ENCODE results near the gene AAMP.
"Not testable (repeated sequence)": the region's sequence is repeated elsewhere in the genome, so short reads cannot be mapped to it uniquely, and the experiment has no call there.

Gene AAMP

DNA sequence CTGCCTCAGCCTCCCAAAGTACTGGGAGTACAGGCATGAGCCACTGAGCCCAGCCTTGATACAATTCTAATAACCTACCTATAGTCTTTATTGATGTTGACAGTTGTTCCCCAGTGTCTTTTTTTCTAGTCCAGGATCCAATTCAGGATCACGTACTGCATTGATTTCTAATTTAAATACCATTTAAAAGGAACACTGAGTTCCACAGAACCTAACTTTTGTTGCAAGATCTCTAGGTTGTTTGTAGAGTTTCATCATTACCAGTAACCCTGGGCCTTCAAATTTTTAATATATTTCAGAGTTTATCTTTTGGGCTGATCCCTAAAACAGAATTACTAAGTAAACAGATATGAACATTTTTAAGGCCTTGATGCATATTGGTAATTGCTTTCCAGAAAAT is 43.4 kb upstream of the AAMP start:
- CTCF ChIA-PET = no interaction called here
- DNase-seq (ENCODE audit: extremely low spot score) = no peak
- POLR2A ChIA-PET = no interaction called here
- TF ChIP-seq NFRKB (IDR thresholded peaks at IDR 0.05) (no peak), FOXK2 (IDR thresholded peaks at IDR 0.05) (no peak), HDGF (IDR thresholded peaks at IDR 0.05; ENCODE audit: borderline replicate concordance) (no peak), ARNT (IDR thresholded peaks at IDR 0.05) (no peak), TARDBP (IDR thresholded peaks at IDR 0.05) (no peak), SP1 (IDR thresholded peaks at IDR 0.05) (no peak), BHLHE40 (IDR thresholded peaks at IDR 0.05; ENCODE audit: borderline replicate concordance) (no peak), FOXM1 (IDR thresholded peaks at IDR 0.05; ENCODE audit: borderline replicate concordance) (no peak), ELF4 (IDR thresholded peaks at IDR 0.05) (no peak), FOXA1 (IDR thresholded peaks at IDR 0.05) (no peak), SUZ12 (IDR thresholded peaks at IDR 0.05) (no peak), ZNF384 (IDR thresholded peaks at IDR 0.05) (no peak), CTBP1 (IDR thresholded peaks at IDR 0.05; ENCODE audit: borderline replicate concordance) (no peak)
- TF ChIP-seq, protein P1, sequence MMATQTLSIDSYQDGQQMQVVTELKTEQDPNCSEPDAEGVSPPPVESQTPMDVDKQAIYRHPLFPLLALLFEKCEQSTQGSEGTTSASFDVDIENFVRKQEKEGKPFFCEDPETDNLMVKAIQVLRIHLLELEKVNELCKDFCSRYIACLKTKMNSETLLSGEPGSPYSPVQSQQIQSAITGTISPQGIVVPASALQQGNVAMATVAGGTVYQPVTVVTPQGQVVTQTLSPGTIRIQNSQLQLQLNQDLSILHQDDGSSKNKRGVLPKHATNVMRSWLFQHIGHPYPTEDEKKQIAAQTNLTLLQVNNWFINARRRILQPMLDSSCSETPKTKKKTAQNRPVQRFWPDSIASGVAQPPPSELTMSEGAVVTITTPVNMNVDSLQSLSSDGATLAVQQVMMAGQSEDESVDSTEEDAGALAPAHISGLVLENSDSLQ (IDR thresholded peaks at IDR 0.05) = no peak

DNA sequence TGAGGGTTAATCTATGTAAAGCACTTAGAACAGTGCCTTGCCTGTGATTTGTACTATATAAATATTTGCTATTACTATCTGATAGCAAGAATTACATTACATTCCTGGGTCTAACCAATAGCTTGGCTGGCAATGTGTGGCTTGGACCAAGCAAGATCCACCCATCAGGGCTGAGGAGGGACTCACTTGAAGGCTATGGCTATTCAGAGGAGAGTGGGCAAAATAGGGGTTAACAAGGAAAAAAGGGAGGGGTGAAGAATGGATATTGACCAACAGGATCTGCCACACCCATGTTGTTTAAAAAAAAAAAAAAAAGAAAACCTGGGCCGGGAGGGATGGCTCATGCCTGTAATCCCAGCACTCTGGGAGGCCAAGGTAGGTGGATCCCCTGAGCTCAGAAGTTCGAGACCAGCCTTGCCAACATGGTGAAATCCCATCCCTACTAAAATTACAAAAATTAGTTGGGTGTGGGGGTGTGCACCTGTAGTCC is 42.4 kb upstream of the AAMP start:
- DNase-seq (ENCODE audit: extremely low spot score) = no peak
- ChIA-PET CTCF (interaction anchor here (0.7 to 1.0 kb wide), 2 partner anchors 11 to 22 kb away, joined by 4 to 6 read pairs; no protein-coding TSS in a partner anchor), POLR2A (no interaction called here)
- TF ChIP-seq ELF4 (IDR thresholded peaks at IDR 0.05) = no peak

DNA sequence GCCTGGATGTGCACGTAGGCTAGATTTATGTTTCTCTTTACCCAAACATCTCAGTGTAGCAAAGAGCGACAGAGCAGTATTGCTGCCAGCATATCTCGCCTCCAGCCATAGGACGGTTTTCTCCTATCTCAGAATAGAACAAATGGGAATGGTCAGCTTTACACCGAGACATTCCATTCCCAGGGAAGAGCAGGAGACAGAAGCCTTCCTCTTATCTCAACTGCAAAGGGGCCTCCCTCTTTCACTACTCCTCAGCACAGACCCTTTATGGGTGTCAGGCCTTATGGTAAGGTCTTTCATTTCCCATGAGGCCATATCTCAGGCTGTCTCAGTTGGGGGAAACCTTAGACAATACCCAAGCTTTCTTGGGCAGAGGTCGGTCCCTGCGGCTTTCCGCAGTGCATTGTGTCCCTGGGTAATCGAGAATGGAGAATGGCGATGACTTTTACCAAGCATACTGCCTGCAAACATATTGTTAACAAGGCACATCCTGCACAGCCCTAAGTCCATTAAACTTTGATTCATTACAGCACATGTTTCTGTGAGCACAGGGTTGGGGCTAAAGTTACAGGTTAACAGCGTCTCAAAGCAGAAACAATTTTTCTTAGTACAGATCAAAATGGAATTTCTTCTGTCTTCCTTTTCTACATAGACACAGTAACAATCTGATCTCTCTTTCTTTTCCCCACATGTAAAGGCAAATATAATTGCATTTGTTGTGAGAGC is 41.8 kb upstream of the AAMP start:
- POLR2A ChIA-PET; DNase-seq (ENCODE audit: extremely low spot score): not testable (repeated sequence)
- CTCF ChIA-PET = interaction anchor here (1.0 kb wide), 1 partner anchor 10 kb away, joined by 4 read pairs; no protein-coding TSS in a partner anchor

DNA sequence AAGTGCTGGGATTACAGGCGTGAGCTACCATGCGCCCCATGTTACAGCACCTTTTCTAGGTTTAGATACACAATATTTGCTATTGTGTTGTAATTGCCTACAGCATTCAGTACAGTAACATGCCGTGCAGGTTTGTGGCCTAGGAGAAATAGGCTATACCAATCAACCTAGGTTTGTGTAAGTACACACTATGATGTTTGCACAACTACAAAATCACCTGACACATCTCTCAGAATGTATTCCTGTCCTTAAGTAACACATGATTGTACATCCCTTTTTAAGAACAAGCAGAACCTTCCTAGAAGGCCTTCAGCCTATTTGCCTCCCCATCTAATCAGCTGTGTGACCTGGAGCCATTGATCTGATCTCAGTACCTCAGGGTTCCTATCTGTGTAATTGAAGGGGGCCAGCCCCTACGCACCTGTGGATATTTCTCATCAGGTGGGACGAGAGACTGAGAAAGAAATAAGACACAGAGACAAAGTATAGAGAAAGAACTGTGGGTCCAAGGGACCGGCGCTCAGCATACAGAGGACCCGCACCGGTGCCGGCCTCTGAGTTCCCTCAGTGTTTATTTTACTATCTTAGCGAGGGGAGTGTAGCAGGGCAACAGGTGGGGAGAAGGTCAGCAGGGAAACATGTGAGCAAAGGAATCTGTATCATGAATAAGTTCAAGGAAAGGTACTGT is 41.1 kb upstream of the AAMP start:
- ChIA-PET CTCF (no interaction called here), POLR2A (no interaction called here)
- TF ChIP-seq FOXA1 (IDR thresholded peaks at IDR 0.05) (no peak), ZNF384 (IDR thresholded peaks at IDR 0.05) (no peak), TARDBP (IDR thresholded peaks at IDR 0.05) (no peak), FOXK2 (IDR thresholded peaks at IDR 0.05) (no peak), SP1 (IDR thresholded peaks at IDR 0.05) (no peak)
- DNase-seq (ENCODE audit: extremely low spot score) = no peak

DNA sequence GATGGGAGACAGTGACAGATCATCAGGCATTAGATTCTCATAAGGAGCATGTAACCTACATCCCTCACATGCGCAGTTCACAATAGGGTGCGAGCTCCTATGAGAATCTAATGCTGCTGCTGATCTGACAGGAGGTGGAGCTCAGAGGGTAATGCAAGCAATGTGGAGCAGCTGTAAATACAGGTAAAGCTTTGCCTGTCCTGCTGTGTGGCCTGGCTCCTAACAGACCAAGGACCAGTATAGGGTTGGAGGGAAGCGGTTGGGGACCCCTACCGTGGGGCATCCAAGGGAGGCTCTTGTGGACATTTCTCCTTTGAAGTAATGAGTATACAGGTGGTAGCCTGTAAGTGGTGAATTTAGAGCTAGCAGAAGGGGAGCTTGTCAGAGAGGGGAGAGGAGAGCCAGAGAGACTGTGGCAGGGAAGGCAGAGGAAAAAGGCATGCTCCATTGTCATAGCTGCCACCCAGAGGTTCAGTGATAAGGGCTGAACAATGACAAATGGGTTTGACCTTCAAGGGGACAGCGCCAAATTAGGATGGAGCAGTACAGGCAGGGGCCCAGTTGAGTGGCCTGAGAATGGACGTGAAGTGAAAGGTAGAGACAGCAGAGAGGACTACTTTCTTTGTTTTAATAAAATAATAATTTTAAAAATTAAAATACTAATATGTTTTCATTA is 37.6 kb upstream of the AAMP start:
- TF ChIP-seq SP1 (IDR thresholded peaks at IDR 0.05) = no peak
- DNase-seq (ENCODE audit: extremely low spot score) = no peak
- CTCF ChIA-PET = interaction anchor here (0.5 to 1.3 kb wide), 3 partner anchors 12 to 15 kb away, joined by 4 to 7 read pairs (median 7); partner anchors contain the start of gene TMBIM1
- POLR2A ChIA-PET = interaction anchor here (1.2 to 1.3 kb wide), 2 partner anchors 15 to 20 kb away, joined by 5 to 6 read pairs; no protein-coding TSS in a partner anchor

DNA sequence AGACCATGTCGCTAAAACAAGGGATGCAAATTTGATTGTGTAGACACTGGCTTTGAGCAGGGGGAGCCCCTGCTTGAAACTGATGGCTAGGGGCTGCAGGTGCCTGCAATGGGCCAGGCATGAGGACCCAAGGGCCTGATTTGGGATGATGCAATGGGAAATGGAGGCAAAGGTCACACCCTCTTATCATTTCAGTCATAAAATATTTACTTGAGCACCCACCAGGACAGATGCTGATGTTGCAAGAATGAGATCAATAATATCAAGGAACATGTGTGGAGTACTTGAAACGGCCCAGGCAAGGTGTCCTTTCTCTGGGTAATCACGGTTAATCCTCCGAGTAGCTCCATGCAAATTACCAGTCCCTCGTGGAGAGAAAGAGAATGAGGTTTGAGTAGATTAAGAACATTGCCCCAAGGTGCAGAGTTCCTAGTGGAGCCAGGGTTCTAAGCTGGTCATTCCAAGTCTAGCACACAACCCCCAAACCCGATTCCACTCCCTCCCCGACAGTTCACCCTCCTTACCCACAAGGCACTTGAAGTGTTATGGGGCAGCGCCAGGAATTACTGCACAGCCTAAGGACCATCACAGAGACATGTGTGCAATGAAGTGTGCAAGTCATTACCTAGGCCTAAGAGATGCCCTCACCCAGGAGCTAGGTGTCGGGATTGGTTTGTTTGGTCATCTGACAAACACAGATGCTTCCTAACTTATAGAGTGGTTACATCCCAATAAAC is 36.4 kb upstream of the AAMP start:
- ChIA-PET POLR2A (interaction anchor here (1.2 to 1.3 kb wide), 2 partner anchors 17 to 19 kb away, joined by 5 to 6 read pairs; no protein-coding TSS in a partner anchor), CTCF (interaction anchor here (1.0 kb wide), 1 partner anchor 49 kb away, joined by 4 read pairs; no protein-coding TSS in a partner anchor)
- DNase-seq (ENCODE audit: extremely low spot score) = no peak
- no peak for TF ChIP-seq LEF1 (IDR thresholded peaks at IDR 0.05; ENCODE audit: borderline replicate concordance)
- no peak for TF ChIP-seq FOXA1 (IDR thresholded peaks at IDR 0.05)
- TF ChIP-seq SP1 (IDR thresholded peaks at IDR 0.05) = no peak
- no peak for TF ChIP-seq BHLHE40 (IDR thresholded peaks at IDR 0.05; ENCODE audit: borderline replicate concordance)
- no peak for TF ChIP-seq L3MBTL2 (conservative IDR thresholded peaks at IDR 0.05)
- no peak for TF ChIP-seq SUZ12 (IDR thresholded peaks at IDR 0.05)
- TF ChIP-seq NFRKB (IDR thresholded peaks at IDR 0.05) = no peak
- TF ChIP-seq ELF4 (IDR thresholded peaks at IDR 0.05) = no peak
- TF ChIP-seq HDGF (IDR thresholded peaks at IDR 0.05; ENCODE audit: borderline replicate concordance) = no peak
- TF ChIP-seq ZNF384 (IDR thresholded peaks at IDR 0.05) = no peak
- TF ChIP-seq FOXM1 (IDR thresholded peaks at IDR 0.05; ENCODE audit: borderline replicate concordance) = no peak
- TF ChIP-seq, protein P1 (IDR thresholded peaks at IDR 0.05) = no peak

DNA sequence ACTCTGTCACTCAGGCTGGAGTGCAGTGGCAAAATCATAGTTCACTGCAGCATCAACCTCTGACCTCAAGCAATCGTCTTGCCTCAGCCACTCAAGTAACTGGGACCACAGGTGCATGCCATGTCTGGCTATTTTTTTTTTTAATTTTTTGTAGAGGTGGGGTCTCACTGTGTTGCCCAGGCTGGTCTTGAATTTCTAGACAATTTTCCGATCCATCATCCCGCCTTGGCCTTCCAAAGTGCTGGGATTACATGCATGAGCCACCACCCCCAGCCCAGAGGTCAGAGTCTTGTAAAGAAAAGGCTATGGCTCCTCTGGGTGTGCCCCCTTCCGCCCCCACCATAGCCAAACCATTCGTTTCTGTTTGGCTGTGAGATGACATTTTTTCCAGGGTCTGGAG is 35.4 kb upstream of the AAMP start:
- ChIA-PET POLR2A (no interaction called here), CTCF (no interaction called here)

More for the DNA sequence above, 35.4 kb upstream of the AAMP start:
- DNase-seq (ENCODE audit: extremely low spot score) = no peak
- TF ChIP-seq HDGF (IDR thresholded peaks at IDR 0.05; ENCODE audit: borderline replicate concordance) = no peak
- TF ChIP-seq SP1 (IDR thresholded peaks at IDR 0.05) = no peak
- no peak for TF ChIP-seq LEF1 (IDR thresholded peaks at IDR 0.05; ENCODE audit: borderline replicate concordance)
- no peak for TF ChIP-seq FOXA1 (IDR thresholded peaks at IDR 0.05)
- no peak for TF ChIP-seq BHLHE40 (IDR thresholded peaks at IDR 0.05; ENCODE audit: borderline replicate concordance)
- no peak for TF ChIP-seq FOXK2 (IDR thresholded peaks at IDR 0.05)
- no peak for TF ChIP-seq CTBP1 (IDR thresholded peaks at IDR 0.05; ENCODE audit: borderline replicate concordance)
- TF ChIP-seq L3MBTL2 (conservative IDR thresholded peaks at IDR 0.05) = no peak
- no peak for TF ChIP-seq NFRKB (IDR thresholded peaks at IDR 0.05)
- TF ChIP-seq ELF4 (IDR thresholded peaks at IDR 0.05) = no peak
- no peak for TF ChIP-seq TARDBP (IDR thresholded peaks at IDR 0.05)
- TF ChIP-seq FOXM1 (IDR thresholded peaks at IDR 0.05; ENCODE audit: borderline replicate concordance) = no peak
- TF ChIP-seq ZNF384 (IDR thresholded peaks at IDR 0.05) = no peak
- TF ChIP-seq SUZ12 (IDR thresholded peaks at IDR 0.05) = no peak
- TF ChIP-seq ARNT (IDR thresholded peaks at IDR 0.05) = no peak
- TF ChIP-seq, protein P1 (IDR thresholded peaks at IDR 0.05) = no peak

Data from HEK293T (cell line).